Inflammatory macrophage treated with lipopolysaccharide for 1 hour (primary cell): Measurements from ENCODE around the gene TMEM132C.

Experiments
- DNase-seq, 2 donors: peaks; one replicate each; pipeline ENCODE4 v3.0.0-alpha.2; 2020 to 2022

Gene TMEM132C

DNA sequence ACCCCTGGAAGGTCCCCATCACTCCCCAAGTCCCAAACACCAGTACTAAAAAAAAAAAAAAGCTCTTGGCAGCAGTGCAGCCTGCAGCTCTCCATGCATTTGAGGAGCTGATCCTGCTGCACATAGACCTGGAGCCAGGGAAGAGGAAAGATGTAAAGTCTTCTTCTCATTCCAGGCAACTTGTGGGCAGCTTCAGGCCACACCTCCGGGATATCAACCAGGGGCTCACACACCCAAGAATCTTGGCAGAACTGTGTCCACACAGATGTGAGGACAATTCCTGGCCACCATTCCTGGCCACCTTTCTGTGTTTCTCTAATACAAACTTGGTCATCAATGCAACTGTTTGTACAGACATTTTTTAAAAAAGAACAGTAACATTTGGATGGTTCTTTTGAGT lies 72.7 kb downstream of the TMEM132C start:
- DNase-seq, result no peak

DNA sequence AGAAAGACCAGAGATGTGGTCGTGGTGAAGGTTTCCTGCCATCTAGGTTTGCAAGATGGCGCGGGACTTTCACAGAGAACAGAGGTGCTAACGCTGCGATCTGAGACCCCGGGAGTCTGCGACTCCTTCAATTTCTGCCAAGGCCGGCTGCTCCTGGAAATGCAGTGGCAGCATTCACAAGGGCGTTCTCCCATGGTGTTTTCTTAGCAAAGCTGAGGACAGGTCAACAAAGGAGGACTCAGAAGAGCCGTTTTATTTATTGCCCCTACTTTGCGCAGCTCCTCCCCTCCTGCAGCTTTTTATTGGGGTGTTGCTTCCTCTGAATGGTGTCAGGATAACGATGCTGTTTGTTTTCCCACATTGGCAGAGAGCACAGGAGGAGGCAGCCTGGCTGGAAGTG lies 86.3 kb downstream of the TMEM132C start:
- no peak for DNase-seq

DNA sequence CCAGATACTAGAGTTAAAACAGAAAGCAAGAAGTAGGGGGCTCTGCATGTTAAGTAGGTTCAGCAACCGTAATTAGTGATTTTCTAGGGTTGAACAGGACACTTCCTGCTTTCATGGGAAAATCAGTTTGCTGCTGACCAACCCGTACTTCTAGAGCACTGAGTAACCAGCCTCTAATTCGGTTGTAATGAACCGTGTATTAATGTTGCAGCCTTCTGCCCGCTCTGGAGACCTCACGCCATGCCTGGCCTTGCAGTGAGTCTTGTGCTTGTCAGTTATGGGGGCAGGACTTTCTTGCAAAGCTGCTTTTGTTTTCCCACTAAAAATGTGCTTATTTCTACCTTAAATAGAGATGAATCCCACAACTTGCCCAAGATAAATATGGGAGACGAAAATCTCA lies 89.6 kb downstream of the TMEM132C start:
- no peak for DNase-seq

DNA sequence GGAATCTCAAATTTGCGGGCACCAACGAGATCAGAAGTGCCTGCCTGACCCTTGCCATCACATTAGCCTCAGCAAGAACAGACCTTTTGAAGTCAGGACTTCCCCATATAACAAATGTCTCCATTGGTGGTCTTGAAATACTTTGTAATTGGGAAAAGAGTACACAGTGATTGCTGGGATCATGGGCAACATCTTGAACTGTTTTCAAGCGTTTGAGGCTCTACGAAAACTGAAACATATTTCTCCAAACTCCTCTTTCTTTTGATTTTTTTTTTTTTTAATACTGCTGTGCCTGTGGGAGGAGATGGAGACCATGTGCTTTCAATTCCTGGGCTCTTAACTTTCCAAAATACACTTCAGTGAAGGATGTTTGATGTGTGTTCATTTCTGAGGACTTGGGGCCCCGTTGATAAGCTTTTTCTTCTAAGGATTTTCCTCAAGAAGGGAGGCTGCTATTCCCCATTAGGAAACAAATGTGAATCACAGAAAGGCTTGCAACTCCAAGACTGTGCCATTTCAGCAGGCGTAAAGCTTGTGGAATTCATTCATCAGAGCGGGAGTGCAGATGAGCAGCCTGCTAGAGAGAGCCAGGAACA lies 94.5 kb downstream of the TMEM132C start:
- DNase-seq, result no peak

DNA sequence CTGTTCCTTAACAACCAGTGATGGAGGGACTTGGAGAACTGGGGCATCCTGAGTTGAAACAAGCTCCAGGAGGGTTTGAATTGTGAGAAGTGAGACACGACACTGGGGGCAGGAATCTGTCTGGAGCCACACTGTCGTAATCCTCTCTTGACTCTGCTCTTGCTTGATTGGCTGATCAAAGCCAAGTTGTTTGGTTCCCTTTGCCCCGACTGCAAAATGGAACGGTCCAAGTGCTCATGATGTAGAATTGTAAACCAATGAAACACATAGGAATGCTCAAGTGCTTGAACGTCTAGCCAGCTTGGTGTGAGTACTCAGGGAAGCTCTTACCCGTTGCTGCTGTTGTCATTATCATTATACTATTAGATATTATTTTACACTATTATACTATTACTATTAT lies 98.1 kb downstream of the TMEM132C start:
- DNase-seq, result no peak

DNA sequence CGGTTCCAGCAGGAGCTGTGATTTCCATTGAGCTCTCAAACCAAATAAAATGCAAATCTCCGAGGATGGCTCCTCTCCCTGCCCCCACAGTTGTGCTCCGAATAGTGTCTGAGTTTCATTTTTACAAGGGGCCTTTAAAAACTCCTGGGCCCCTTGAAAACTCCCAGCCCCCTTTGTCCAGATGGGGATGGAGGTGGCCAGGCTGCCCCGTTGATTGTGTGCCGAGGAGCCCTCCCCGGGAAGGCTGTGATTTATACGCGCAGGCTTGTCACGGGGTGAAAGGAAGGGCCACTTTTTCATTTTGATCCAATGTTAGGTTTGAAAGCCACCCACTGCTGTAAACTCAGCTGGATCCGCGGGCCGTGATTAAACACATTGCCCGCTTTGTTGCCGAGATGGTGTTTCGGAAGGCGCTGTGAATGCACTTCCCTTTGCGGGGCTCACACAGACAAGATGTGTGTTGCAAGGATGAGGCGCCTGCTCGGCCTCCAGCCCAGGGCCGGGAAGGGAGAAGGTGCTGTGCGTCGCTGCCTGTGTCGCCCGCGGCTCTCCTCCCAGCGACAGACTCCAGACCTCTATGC lies 98.8 kb downstream of the TMEM132C start:
- DNase-seq, result no peak

DNA sequence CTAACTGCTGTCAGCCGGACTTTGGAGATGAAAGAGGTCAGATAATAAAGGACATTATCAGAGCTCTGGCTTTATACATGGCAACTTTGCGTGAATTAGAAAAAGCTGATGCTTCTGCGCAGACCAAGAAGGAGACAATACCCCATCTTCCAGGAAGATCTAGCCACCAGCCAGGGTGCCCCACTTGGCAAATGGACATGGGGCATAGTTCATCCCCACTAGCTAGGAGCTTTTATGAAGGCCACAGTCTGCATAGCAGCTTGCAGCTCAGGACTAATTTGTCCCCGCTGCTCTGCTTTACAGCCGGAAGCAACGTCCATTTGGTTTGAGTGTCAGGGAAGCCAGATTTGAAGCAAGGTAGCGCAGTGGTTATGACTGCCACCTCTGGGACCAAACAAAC lies 101.0 kb downstream of the TMEM132C start:
- no peak for DNase-seq

DNA sequence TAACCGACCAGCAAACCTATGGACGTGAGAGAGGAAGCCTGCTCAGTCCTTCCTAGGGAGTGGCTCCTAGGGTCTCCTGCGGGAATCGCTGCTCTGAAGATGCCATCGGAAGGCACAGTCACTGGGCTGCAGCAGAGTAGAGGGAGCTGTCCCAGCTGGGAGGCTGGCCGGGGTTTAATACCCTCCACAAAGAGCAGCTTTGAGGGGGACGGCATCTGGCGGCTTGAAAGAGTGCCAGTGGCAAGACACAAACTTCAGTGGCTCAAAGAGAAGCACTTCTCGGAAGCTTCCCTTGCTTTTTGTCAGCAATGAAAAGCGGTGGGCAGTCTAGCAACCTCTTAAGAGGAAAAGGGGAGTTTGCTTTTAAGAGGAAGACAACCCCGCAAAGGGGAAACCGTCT lies 114.6 kb downstream of the TMEM132C start:
- no peak for DNase-seq

DNA sequence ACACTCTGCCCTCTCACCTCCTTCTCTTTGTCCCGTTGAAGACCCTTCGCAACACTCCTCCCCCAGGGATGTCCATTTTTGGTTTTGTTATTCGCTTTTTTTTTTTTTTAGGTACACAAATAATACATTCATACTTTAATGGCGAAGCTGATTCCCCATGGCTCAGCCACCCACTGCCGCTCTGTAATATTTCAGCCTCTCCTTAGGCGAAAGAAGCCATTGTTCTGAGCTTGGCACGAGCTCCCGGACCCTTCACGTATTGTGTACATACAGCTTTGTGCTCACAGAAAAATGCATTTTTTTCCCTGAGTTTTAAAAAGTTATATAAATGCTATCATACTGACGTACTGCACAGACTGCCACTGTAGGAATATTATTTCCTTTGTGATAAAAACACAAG lies 115.0 kb downstream of the TMEM132C start:
- no peak for DNase-seq

DNA sequence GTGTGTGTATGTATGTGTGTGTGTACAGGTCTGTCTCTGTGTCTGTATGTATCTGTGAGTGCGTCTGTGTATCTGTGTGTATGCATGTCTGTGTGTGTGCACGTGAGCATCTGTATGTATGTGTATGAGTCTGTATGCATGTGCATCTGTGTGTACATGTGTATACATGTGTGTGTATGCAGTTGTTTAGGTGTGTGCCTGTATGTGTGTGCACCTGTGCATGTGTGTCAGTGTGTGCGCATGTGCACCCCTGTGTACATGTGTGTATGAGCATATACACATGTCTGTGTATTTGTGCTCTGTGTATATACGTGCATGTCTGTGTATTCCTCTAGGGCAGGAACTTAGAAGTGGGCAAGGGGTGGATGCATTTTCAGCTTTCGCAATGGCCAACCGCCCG lies 116.0 kb downstream of the TMEM132C start:
- DNase-seq, result no peak

DNA sequence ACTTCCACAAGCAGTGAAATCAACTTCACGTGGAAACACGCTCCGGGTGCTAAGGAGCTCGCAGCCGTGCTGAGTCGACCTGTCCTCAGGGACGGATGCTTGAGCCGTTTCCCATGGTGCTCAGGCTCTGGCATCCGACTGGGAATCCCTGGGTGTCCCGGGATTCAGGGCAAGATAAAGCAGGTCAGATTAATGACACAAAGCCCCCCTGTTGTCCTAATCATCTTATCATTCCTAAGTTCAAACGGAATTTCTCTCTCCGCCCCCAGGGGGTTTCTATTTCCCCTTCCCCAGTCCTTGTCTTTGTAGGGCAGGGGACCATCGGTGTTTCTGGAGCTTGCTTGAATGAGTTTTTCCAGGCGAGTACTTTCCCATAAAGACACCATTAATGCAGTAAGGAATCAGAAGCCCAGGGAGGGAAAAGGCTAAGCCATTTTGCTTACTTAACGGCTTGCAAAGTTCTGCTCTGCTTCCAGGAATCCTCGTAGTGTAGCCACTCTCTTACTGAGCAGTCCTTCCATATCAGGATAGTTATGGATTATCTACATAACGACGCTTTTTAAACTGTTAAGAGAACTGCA lies 116.5 kb downstream of the TMEM132C start:
- no peak for DNase-seq

DNA sequence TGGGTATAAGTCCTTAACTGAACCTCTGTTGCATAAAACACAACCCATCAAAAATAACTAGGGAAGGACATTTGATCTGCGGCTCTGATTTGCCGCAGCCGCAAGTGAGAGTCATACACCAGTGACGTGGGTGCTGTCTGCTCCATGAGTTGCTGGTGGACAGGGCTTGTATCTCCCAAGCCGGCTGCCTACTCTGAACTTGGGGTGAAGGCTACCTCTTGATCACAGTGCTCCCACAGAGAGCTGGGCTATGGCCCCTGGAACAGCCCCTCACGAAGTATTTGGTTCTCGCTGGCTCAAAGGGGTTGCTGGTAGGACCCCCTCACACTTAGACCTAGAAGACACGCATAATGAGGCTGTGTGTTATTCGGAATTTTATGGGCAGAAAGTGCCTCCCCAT lies 118.8 kb downstream of the TMEM132C start:
- DNase-seq, result no peak

DNA sequence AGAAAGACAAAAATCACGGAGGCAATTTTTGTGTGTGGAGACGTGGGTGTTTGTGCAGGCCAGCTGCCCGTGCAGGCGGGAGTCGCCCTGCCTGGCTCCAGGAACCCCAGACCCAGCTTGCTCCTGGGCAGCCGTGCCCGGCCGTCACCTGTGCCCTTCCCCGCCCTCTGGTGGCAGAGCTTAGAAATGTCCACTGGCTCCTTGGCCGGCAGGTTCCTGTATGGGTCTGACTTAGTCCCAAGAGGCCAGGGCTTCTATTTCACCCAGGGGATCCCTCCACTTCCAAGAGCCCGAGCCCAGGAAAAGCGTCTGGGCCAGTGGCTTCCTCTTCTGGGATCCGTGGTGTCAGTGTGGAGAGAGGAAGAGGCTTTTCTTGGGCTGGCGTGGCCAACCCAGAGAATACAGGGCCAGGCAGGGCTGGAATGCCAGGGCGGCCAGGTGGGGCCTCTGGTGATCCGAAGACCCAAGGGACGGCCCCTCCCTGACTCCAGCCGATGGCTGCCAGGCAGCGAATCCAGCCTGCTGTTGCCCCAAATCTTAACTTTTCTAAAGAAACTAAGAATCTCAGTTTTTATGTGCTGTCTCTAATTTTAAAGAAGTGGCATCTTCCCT lies 120.9 kb downstream of the TMEM132C start:
- DNase-seq, result peak; percentile 2 to 36

DNA sequence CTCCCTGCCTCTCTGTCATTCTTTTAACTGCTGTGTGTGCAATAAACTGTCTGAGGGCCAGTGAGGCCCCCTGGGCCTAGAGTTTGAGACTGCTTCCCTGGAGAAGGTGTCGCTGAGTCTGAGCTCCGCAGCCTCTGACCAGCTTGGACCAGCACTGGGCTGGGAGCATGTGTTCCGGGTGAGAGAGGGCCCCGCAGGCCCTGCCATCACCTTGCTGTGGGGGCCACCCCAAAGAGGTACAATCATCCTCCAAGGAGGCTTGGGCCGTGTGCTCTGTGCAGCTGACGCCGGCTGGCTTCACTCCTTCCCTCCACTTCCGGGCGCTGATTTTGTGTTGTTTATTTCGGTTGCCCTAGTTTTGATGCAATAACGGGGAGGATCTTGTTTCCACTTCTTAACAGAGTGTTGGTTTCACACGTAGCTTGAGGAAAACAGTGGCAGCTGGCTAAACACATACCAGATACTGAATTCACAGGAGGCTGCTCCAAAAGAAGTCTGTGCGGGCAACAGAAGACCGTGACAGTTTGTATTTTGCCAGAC lies 121.6 kb downstream of the TMEM132C start:
- DNase-seq, result no peak

DNA sequence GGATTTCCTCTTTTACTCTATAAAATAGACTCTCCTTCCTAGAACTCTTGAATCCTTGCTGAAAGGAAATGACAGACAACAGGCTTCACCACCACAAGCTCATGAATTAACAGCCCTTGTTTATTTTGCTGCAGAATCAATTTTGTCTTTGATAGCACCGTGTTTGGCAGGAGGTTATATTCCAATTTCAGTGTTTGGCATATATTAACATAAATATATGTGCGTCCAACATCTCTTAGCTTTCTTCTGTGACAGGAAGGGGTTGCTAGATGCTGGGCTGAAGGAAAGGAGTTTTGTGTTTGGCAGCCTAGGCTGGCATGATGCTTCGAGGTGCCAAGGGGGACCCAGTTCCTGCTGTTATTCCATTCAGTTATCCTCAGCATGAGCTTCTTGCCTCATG lies 126.4 kb downstream of the TMEM132C start:
- DNase-seq, result no peak

DNA sequence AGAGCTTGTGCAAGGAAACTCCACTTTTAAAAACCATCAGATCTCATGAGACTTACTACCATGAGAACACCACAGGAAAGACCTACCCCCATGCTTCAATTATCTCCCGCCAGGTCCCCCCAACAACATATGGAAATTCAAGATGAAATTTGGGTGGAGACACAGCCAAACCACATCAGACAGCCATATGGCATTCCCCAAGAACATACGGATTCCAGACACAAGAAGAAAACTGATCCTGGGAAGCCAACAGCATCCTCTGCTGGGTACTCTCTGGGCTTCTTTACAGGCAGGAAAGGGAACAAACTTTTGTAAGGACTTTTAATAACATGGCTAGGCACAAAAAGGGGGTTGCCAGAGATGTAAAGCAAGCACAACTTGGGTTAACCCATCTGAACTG lies 127.2 kb downstream of the TMEM132C start:
- no peak for DNase-seq

DNA sequence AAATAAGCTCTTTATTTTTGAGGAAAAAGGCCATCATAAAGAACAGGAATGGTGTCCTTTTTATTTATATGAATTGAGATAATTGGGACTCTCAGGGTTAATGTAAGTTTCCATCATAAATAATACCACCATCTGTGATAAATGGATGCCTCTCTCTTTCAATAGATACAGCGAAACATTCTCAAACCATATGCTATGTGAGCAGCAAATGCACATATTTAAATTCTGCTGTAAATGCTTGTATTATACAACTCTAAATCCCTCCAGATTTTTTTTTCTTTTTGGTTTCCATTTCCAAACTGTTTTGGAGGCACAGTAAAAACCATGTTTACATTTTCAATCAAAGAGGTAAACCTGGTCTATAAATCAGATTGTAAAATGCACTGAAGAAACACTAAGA lies 132.3 kb downstream of the TMEM132C start:
- DNase-seq, result no peak

DNA sequence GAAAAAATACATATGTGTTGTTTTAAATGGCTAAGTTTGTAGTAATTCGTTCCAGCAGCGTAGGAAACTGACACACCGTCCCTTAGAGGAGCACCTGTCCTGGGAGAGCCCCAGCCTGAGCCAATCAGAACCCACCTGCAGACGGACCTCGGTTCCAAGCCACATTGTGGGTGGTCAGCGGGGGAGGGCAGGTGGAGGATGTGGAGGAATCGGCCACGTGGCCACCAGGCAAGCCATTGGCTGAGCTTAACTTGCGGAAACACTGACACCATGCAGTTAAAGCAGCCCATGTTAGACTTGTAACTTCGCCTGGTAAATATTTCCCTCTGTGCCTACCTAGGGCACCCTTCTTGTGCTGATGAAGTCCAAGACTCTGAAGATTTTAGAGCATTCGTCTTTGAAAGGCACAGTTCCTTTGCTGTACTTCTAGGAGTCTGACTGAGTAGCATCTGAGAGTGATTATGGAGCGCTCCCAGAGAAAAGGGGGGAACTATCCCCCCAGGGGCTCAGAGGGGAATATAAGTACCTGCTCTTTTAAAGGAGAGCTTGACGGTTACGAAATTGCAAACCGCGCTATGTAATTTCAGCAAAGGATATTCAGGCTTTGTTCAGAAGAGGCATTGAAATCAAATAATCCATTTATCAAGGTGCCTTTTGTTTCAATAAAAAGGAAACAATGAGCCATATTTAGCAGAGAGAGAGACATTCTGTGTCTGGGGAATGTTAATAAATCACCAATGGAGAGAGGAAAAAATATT lies 135.7 kb downstream of the TMEM132C start:
- no peak for DNase-seq

DNA sequence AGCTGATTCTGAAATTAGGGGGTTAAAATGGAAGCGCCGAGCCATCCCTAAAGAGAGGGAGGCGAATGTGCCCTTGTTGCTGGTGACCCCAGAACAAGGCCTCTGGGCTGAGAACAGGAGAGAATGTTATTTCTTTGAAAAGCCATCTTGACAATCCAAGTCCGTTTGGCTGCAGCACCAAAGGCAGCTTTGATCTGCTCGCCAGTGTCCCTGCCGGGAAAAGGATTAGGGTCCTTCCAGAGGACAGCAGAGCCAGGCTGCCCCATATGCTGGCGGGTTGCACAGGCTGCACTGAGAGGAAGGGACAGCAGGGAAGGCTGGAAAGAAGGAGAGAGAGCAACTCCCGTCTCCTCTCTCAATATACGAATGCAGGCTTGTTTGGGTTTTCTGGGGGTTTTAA lies 141.7 kb downstream of the TMEM132C start:
- no peak for DNase-seq

DNA sequence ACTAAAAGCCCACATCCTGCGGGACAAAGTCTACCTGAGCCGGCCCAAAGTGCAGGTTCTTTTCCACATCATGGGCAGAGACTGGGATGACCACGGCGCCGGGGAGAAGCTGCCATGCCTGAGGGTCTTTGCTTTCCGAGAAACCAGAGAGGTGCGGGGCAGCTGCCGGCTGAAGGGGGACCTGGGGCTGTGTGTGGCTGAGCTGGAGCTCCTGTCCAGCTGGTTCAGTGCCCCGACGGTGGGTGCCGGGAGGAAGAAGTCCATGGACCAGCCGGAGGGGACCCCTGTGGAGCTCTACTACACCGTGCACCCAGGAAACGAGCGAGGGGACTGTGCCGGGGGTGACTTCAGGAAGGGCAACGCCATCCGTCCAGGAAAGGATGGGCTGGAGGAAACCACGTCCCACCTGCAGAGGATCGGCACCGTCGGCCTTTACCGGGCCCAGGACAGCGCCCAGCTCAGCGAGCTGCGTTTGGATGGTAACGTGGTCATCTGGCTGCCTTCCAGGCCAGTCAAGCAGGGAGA lies 148.1 kb downstream of the TMEM132C start:
- no peak for DNase-seq

DNA sequence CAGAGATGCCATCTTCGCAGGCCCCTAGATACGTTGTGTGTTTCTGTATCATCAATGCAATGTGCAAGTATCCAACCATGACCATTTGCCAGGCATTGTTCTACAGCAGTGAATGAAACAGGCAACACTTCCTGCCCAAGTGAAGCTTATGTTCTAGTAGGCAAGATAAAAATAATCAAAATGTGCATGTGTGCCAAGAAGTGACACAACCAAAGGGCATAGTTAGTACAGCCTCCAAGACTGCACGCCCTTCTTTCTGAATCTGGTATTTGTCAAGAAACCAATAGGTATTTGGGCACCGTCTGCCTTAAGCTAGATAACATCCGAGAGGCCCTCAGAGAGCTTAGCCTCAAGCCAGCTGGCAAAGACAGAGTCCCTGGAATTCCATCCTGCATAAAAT lies 152.0 kb downstream of the TMEM132C start:
- DNase-seq, result no peak

DNA sequence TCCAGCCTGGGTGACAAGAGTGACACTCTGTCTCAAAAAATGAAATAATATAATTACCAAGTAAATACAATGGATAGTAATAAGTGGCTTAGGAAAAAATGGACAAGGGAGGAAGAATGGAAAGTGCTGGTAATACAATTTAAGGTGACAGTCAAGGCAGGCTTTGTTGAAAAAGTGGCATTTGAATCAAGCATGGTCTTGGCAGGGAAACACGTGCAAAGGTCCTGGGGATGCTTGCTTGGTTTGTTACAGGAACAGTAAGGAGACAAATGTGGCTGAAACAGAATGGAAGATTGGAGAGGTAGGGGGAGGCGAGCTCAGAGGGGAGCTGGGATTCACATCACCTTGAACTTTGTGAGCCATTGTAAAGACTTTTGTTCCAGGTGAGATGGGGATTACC lies 153.2 kb downstream of the TMEM132C start:
- DNase-seq, result no peak

DNA sequence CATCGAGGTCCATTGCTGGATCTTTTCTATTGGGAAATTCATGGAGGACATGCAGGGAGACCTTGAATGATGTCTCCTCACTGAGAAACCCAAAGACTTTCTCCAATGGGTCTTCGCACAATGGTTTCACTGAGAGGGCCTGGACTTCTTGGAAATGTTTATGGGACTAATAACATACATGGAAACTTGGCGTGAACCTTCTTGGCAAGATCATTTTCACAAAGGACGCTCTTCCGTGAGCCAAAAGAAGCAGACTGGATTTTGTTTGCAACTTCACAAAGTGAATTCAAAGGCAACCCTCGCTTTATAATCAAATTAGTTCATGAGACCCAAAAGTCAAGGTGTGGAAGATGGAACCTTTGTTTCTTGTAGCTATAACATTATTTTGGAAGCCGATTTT lies 154.4 kb downstream of the TMEM132C start:
- no peak for DNase-seq
